ENCODE results near the gene COX8A. TPM values are rescaled to one million over a fixed set of nuclear protein-coding genes. Genes with fewer than 3 reads are reported as not detected.

Gene COX8A
- total and polyA plus RNA-seq, 2 donors (not counting 1 experiment from before 2014, with no cell fraction given) = 99.0 to 244 TPM

DNA sequence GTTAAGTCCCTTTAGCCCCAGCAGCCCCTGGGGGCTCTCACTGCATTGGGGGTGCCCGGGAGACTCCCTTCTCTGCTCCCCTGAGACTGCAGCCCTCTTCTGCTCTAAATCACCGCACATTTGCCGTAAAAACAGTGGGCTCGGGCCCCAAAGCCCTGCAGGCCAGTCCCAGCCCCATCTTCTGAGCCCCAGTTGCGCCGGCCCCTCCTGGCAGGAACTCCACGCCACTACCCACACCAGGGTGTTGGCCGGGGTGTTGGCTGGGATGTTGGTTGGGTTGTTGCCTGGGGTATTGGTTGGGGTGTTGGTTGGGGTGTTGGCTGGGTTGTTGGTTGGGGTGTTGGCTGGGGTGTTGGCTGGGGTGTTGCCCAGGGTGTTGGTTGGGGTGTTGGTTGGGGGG, 35.3 kb downstream of the COX8A start:
- peaks cover 0 to 40% (median 15%) of the 10 kb centered on the region in 4 experiments for H3K27me3 ChIP-seq (replicated peaks in 1 of 4; ENCODE audit: control extremely low read depth in 1 of 4, control insufficient read depth in 3 of 4, insufficient read depth in 4 of 4, low read length in 3 of 4)
- WGBS (ENCODE audit: insufficient coverage) = 91% methylated on average over 7 of the region's 8 CpGs
- H3K9me3 ChIP-seq (ENCODE audit: control extremely low read depth in 1 of 3, control insufficient read depth in 2 of 3, insufficient read depth in 1 of 3, low read length in 2 of 3) = peaks cover 0 to 35% (median 0%) of the 10 kb centered on the region in 3 donors
- Mint-ChIP-seq H3K27ac (no peak overlapping the region), H3K4me1 (peaks cover 11% of the 10 kb centered on the region), H3K27me3 (peaks cover 26% of the 10 kb centered on the region), H3K9me3 (ENCODE audit: insufficient read depth) (no peaks in the 10 kb centered on the region), H3K4me3 (no peak overlapping the region)
- no peak overlapping the region for H3K27ac ChIP-seq (ENCODE audit: low read length in 2 of 2)
- H3K4me1 ChIP-seq (ENCODE audit: control insufficient read depth in 2 of 2, insufficient read depth in 2 of 2, low read length in 2 of 2) = peaks cover 15 to 16% of the 10 kb centered on the region in 2 donors
- H3K79me2 ChIP-seq (ENCODE audit: control insufficient read depth, insufficient read depth, low read length) = no peaks in the 10 kb centered on the region
- H3K4me3 ChIP-seq (ENCODE audit: control extremely low read depth in 1 of 5, extremely low read depth in 1 of 5, insufficient read depth in 1 of 5, low read depth in 2 of 5, low read length in 4 of 5) = no peak overlapping the region
- DNase-seq = no peak
- H3K9ac ChIP-seq (ENCODE audit: low read length) = no peak overlapping the region
- TF ChIP-seq EZH2 (IDR thresholded peaks at IDR 0.05; ENCODE audit: borderline replicate concordance, insufficient read depth, low read depth, low read length, poor library complexity, severe bottlenecking) (no peak), CTCF (IDR thresholded peaks at IDR 0.05) (no peak)
- no peak overlapping the region for H3K4me2 ChIP-seq (replicated peaks; ENCODE audit: low read depth, low read length, poor library complexity, severe bottlenecking)
- no peaks in the 10 kb centered on the region for H4K20me1 ChIP-seq (ENCODE audit: control insufficient read depth, insufficient read depth, low read length, poor library complexity, severe bottlenecking)
- H3K36me3 ChIP-seq (replicated peaks in 1 of 2; ENCODE audit: control extremely low read depth in 1 of 2, control insufficient read depth in 1 of 2, extremely low read depth in 1 of 2, insufficient read depth in 2 of 2, low read length in 1 of 2) = no peaks in the 10 kb centered on the region
- CTCF ChIA-PET = no interaction called here
- intact Hi-C loops (cut with micrococcal nuclease) = no loop called here
- POLR2A ChIA-PET = no interaction called here
- H2AFZ ChIP-seq (ENCODE audit: insufficient read depth, low read depth, low read length, poor library complexity, severe bottlenecking) = no peak overlapping the region
- ATAC-seq (ENCODE audit: low read depth) = no peak

- Histone ChIP-seq H3K27ac (ENCODE audit: low read length in 2 of 2) (no peak overlapping the region), H3K4me1 (ENCODE audit: control insufficient read depth in 2 of 2, insufficient read depth in 2 of 2, low read length in 2 of 2) (peaks cover 15 to 16% of the 10 kb centered on the region in 2 donors), H3K9ac (ENCODE audit: low read length) (no peak overlapping the region), H4K20me1 (ENCODE audit: control insufficient read depth, insufficient read depth, low read length, poor library complexity, severe bottlenecking) (no peaks in the 10 kb centered on the region), H3K27me3 (replicated peaks in 1 of 4; ENCODE audit: control extremely low read depth in 1 of 4, control insufficient read depth in 3 of 4, insufficient read depth in 4 of 4, low read length in 3 of 4) (peaks cover 0 to 34% (median 15%) of the 10 kb centered on the region in 4 experiments), H3K79me2 (ENCODE audit: control insufficient read depth, insufficient read depth, low read length) (no peaks in the 10 kb centered on the region), H3K4me2 (replicated peaks; ENCODE audit: low read depth, low read length, poor library complexity, severe bottlenecking) (no peak overlapping the region), H3K36me3 (replicated peaks in 1 of 2; ENCODE audit: control extremely low read depth in 1 of 2, control insufficient read depth in 1 of 2, extremely low read depth in 1 of 2, insufficient read depth in 2 of 2, low read length in 1 of 2) (no peaks in the 10 kb centered on the region), H3K9me3 (ENCODE audit: control extremely low read depth in 1 of 3, control insufficient read depth in 2 of 3, insufficient read depth in 1 of 3, low read length in 2 of 3) (peaks cover 0 to 35% (median 0%) of the 10 kb centered on the region in 3 donors), H3K4me3 (ENCODE audit: control extremely low read depth in 1 of 5, extremely low read depth in 1 of 5, insufficient read depth in 1 of 5, low read depth in 2 of 5, low read length in 4 of 5) (no peak overlapping the region), H2AFZ (ENCODE audit: insufficient read depth, low read depth, low read length, poor library complexity, severe bottlenecking) (no peak overlapping the region)
- Mint-ChIP-seq H3K27me3 (peaks cover 26% of the 10 kb centered on the region), H3K9me3 (ENCODE audit: insufficient read depth) (no peaks in the 10 kb centered on the region), H3K27ac (no peak overlapping the region), H3K4me3 (no peak overlapping the region), H3K4me1 (peaks cover 11% of the 10 kb centered on the region)
- no peak for TF ChIP-seq CTCF (IDR thresholded peaks at IDR 0.05)
- no peak for TF ChIP-seq EZH2 (IDR thresholded peaks at IDR 0.05; ENCODE audit: borderline replicate concordance, insufficient read depth, low read depth, low read length, poor library complexity, severe bottlenecking)
- DNase-seq (no peak), ATAC-seq (ENCODE audit: low read depth) (no peak)
- 94% methylated on average over 2 of the region's 2 CpGs for WGBS (ENCODE audit: insufficient coverage)
- ChIA-PET CTCF (no interaction called here), POLR2A (no interaction called here)
- intact Hi-C loops (cut with micrococcal nuclease) = no loop called here
Measured at GRCh38 chr11:64010783-64011182, 36.4 kb downstream of the COX8A start.
